H9 (cell line): Measurements from ENCODE around the gene KIRREL3. TPM values are rescaled to one million over a fixed set of nuclear protein-coding genes. Genes with fewer than 3 reads are reported as not detected.

Experiments used
- DNase-seq: peaks from one replicate; pipeline ENCODE4 v3.0.0-alpha.2; 2017
- H2AFZ ChIP-seq: one replicate; pipeline ENCODE4 v1.6.1; 2013; ENCODE audit warnings: mild to moderate bottlenecking, low read length, control low read depth, moderate library complexity
- H2AK5ac ChIP-seq: 2 replicates; pipeline ENCODE4 v1.6.1; 2013; ENCODE audit warnings: low read length, control low read depth, mixed read lengths; ENCODE audit not compliant: insufficient read length
- H2BK120ac ChIP-seq: one replicate; pipeline ENCODE4 v1.6.1; 2013; ENCODE audit warnings: low read depth, mild to moderate bottlenecking, low read length, control low read depth, inconsistent platforms; ENCODE audit not compliant: poor library complexity, severe bottlenecking
- H2BK12ac ChIP-seq: 2 replicates; pipeline ENCODE4 v1.6.1; 2013; ENCODE audit warnings: low read length, control low read depth, mixed read lengths, low read depth; ENCODE audit not compliant: insufficient read length
- H2BK15ac ChIP-seq: 2 replicates; pipeline ENCODE4 v1.6.1; 2013; ENCODE audit warnings: low read depth, low read length, control low read depth
- H2BK20ac ChIP-seq: one replicate; pipeline ENCODE4 v1.6.1; 2013; ENCODE audit warnings: low read depth, mild to moderate bottlenecking, low read length, control low read depth, inconsistent platforms; ENCODE audit not compliant: poor library complexity, severe bottlenecking
- H2BK5ac ChIP-seq: 2 replicates; pipeline ENCODE4 v1.6.1; 2013; ENCODE audit warnings: low read length, control low read depth, mixed read lengths; ENCODE audit not compliant: insufficient read length
- H3K14ac ChIP-seq: 2 replicates; pipeline ENCODE4 v1.6.1; 2013; ENCODE audit warnings: low read length, control low read depth; ENCODE audit not compliant: insufficient read depth
- H3K18ac ChIP-seq: 2 replicates; pipeline ENCODE4 v1.6.1; 2013; ENCODE audit warnings: low read depth, mild to moderate bottlenecking, mixed read lengths, low read length, control low read depth; ENCODE audit not compliant: insufficient read length
- H3K23ac ChIP-seq: 2 replicates; pipeline ENCODE4 v1.6.1; 2013; ENCODE audit warnings: low read length, control low read depth, mixed read lengths, low read depth; ENCODE audit not compliant: insufficient read length
- H3K23me2 ChIP-seq: 2 replicates; pipeline ENCODE4 v1.6.1; 2013; ENCODE audit warnings: low read depth, mild to moderate bottlenecking, mixed read lengths, low read length, control low read depth; ENCODE audit not compliant: insufficient read length, poor library complexity, severe bottlenecking
- H3K27ac ChIP-seq: 2 replicates; pipeline ENCODE4 v1.5.1; 2013; ENCODE audit warnings: low read length, control low read depth, mixed read lengths, low read depth; ENCODE audit not compliant: insufficient read length
- H3K27me3 ChIP-seq: 2 replicates; pipeline ENCODE4 v1.6.1; 2013; ENCODE audit warnings: low read length, control low read depth, inconsistent platforms; ENCODE audit not compliant: insufficient read depth
- H3K4ac ChIP-seq: 2 replicates; pipeline ENCODE4 v1.6.1; 2013; ENCODE audit warnings: low read depth, mild to moderate bottlenecking, control low read depth, inconsistent platforms, low read length, moderate library complexity
- H3K4me1 ChIP-seq: 2 replicates; pipeline ENCODE4 v1.6.1; 2013; ENCODE audit warnings: low read length, control low read depth, inconsistent platforms; ENCODE audit not compliant: insufficient read depth
- H3K4me2 ChIP-seq: 2 replicates; pipeline ENCODE4 v1.6.1; 2013; ENCODE audit warnings: low read length, control low read depth, mixed read lengths; ENCODE audit not compliant: insufficient read length, insufficient read depth
- H3K56ac ChIP-seq: 2 replicates; pipeline ENCODE4 v1.6.1; 2013; ENCODE audit warnings: low read depth, mild to moderate bottlenecking, mixed read lengths, low read length, control low read depth; ENCODE audit not compliant: insufficient read length
- H3K79me1 ChIP-seq: 2 replicates; pipeline ENCODE4 v1.6.1; 2013; ENCODE audit warnings: low read depth, mild to moderate bottlenecking, moderate library complexity, low read length, control low read depth, inconsistent platforms; ENCODE audit not compliant: insufficient read depth, poor library complexity, severe bottlenecking
- H3K79me2 ChIP-seq: 2 replicates; pipeline ENCODE4 v1.6.1; 2013; ENCODE audit warnings: low read length, control low read depth, inconsistent platforms; ENCODE audit not compliant: insufficient read depth
- H3K9ac ChIP-seq: 2 replicates; pipeline ENCODE4 v1.6.1; 2013; ENCODE audit warnings: low read length, control low read depth, mixed read lengths; ENCODE audit not compliant: insufficient read length; ENCODE audit errors: extremely low read depth
- H3K9me3 ChIP-seq: one replicate; pipeline ENCODE4 v1.6.1; 2013; ENCODE audit warnings: low read depth, low read length, inconsistent platforms; ENCODE audit not compliant: control insufficient read depth
- H3T11ph ChIP-seq: one replicate; pipeline ENCODE4 v1.6.1; 2013; ENCODE audit warnings: mild to moderate bottlenecking, low read length, control low read depth, inconsistent platforms
- H4K20me1 ChIP-seq: one replicate; pipeline ENCODE4 v1.6.1; 2013; ENCODE audit not compliant: control insufficient read depth, insufficient read length, insufficient read depth
- H4K5ac ChIP-seq: 2 replicates; pipeline ENCODE4 v1.6.1; 2013; ENCODE audit warnings: low read depth, mild to moderate bottlenecking, mixed read lengths, low read length, control low read depth; ENCODE audit not compliant: insufficient read length
- H4K8ac ChIP-seq: replicated peaks from 2 replicates; pipeline ENCODE4 v1.6.1; 2013; ENCODE audit warnings: low read length, control low read depth, mixed read lengths, low read depth; ENCODE audit not compliant: insufficient read length
- H4K91ac ChIP-seq: 2 replicates; pipeline ENCODE4 v1.6.1; 2013; ENCODE audit warnings: low read depth, mild to moderate bottlenecking, moderate library complexity, mixed read lengths, low read length, control low read depth; ENCODE audit not compliant: insufficient read length
- H3K27ac Mint-ChIP-seq, 3 experiments: 2 replicates in 2 of 3; 3 replicates in 1 of 3; pipeline ENCODE4 v1.8.0; 2020 to 2021; ENCODE audit warnings: mixed read lengths in 3 of 3, mild to moderate bottlenecking in 1 of 3, moderate library complexity in 1 of 3
- H3K27me3 Mint-ChIP-seq: 2 replicates; pipeline ENCODE4 v1.8.0; 2021; ENCODE audit warnings: low read depth, mild to moderate bottlenecking, moderate library complexity, mixed read lengths
- H3K36me3 Mint-ChIP-seq, 3 experiments: 2 replicates in 2 of 3; 3 replicates in 1 of 3; pipeline ENCODE4 v1.8.0; 2020 to 2021; ENCODE audit warnings: low read depth in 3 of 3, mixed read lengths in 3 of 3; ENCODE audit not compliant: insufficient read depth in 1 of 3
- H3K4me1 Mint-ChIP-seq, 2 experiments: 2 replicates each; pipeline ENCODE4 v1.8.0; 2020; ENCODE audit warnings: mixed read lengths in 2 of 2
- H3K4me3 Mint-ChIP-seq, 2 experiments: 2 replicates in 1 of 2; 3 replicates in 1 of 2; pipeline ENCODE4 v1.8.0; 2020 to 2021; ENCODE audit warnings: mild to moderate bottlenecking in 2 of 2, mixed read lengths in 2 of 2, moderate library complexity in 1 of 2
- H3K9me3 Mint-ChIP-seq, 2 experiments: 2 replicates in 1 of 2; 3 replicates in 1 of 2; pipeline ENCODE4 v1.8.0; 2020; ENCODE audit warnings: mild to moderate bottlenecking in 2 of 2, mixed read lengths in 2 of 2, moderate library complexity in 1 of 2
- WGBS: extraction: QIAGEN DNeasy Blood & Tissue Kit; methylation state at CpG from one replicate; pipeline ENCODE4 v1.1.7; 2013; ENCODE audit warnings: missing lambda C conversion rate, low lambda C conversion rate, mixed read lengths; ENCODE audit not compliant: insufficient read length; ENCODE audit errors: extremely low coverage; 5-methylcytosine and 5-hydroxymethylcytosine counted together
- total RNA-seq: library from RNA; stranded (reverse); gene quantifications from 2 replicates; pipeline ENCODE4 v1.2.1, GENCODE V29; 2021
- TF ChIP-seq, protein P1 (sequence below): fragments of 200-600 bp; sonication (generic); conservative IDR thresholded peaks from 3 replicates; pipeline ENCODE4 v1.8.0; 2021; ENCODE audit warnings: antibody characterized with exemption, mild to moderate bottlenecking

The KIRREL3 gene
- total RNA-seq, 1 experiment from 2014 or later: 0.17 TPM

DNA sequence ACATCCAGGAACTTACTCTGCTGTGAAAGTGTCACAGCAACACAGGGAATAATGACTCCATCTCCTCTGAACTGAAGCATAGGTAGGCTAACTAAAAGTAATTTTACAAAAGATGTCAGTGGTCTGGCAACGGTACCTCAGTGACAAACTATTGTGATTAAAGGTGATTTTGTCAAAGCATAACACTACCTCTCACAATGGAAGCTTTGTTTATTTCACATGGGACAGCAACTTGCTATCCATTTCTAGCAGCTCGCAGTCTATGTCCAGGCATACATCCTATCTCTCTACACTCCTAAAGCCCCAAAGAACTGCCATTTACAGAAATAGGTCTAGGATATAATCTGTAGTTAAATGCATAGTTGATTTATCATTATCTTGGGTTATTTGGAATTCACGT, 163.0 kb downstream of the KIRREL3 start:
- Histone ChIP-seq H3K23ac (no peak overlapping the region), H3K9me3 (peaks cover 6% of the 10 kb centered on the region), H3K4ac (no peak overlapping the region), H3K4me2 (no peak overlapping the region), H2BK20ac (no peak overlapping the region), H4K20me1 (no peaks in the 10 kb centered on the region), H2AK5ac (no peak overlapping the region), H2AFZ (no peak overlapping the region), H3K79me1 (no peaks in the 10 kb centered on the region), H3K4me1 (no peaks in the 10 kb centered on the region), H3K27me3 (no peaks in the 10 kb centered on the region), H2BK15ac (no peak overlapping the region), H2BK12ac (no peak overlapping the region), H3K27ac (no peak overlapping the region), H3K9ac (no peak overlapping the region), H3K79me2 (no peaks in the 10 kb centered on the region), H2BK5ac (no peak overlapping the region), H3K18ac (no peak overlapping the region), H4K8ac (no peak overlapping the region), H2BK120ac (no peak overlapping the region), H3K56ac (no peak overlapping the region), H3T11ph (no peak overlapping the region), H4K91ac (no peak overlapping the region), H4K5ac (no peak overlapping the region), H3K14ac (no peak overlapping the region), H3K23me2 (no peaks in the 10 kb centered on the region)
- TF ChIP-seq, protein P1, sequence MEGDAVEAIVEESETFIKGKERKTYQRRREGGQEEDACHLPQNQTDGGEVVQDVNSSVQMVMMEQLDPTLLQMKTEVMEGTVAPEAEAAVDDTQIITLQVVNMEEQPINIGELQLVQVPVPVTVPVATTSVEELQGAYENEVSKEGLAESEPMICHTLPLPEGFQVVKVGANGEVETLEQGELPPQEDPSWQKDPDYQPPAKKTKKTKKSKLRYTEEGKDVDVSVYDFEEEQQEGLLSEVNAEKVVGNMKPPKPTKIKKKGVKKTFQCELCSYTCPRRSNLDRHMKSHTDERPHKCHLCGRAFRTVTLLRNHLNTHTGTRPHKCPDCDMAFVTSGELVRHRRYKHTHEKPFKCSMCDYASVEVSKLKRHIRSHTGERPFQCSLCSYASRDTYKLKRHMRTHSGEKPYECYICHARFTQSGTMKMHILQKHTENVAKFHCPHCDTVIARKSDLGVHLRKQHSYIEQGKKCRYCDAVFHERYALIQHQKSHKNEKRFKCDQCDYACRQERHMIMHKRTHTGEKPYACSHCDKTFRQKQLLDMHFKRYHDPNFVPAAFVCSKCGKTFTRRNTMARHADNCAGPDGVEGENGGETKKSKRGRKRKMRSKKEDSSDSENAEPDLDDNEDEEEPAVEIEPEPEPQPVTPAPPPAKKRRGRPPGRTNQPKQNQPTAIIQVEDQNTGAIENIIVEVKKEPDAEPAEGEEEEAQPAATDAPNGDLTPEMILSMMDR: no peak
- peaks cover 6% of the 10 kb centered on the region for H3K27me3 Mint-ChIP-seq
- peaks cover 3 to 6% of the 10 kb centered on the region in 2 experiments for H3K9me3 Mint-ChIP-seq
- H3K4me1 Mint-ChIP-seq: no peaks in the 10 kb centered on the region
- DNase-seq: no peak
- no peak overlapping the region for H3K27ac Mint-ChIP-seq
- no CpG with 5 or more reads among the region's 3 CpGs for WGBS
- peaks cover 2 to 7% (median 3%) of the 10 kb centered on the region in 3 experiments; a peak in 3 of 7 replicates for H3K36me3 Mint-ChIP-seq
- H3K4me3 Mint-ChIP-seq: no peak overlapping the region
